ENCODE results near the gene CREM.

CREM gene

GRCh38 chr10:35136263-35136815, 9.7 kb downstream of the CREM start:
- no peak for TF ChIP-seq YY1 (IDR thresholded peaks at IDR 0.05; ENCODE audit: low read depth)
- no peak for TF ChIP-seq CEBPB (IDR thresholded peaks at IDR 0.05)
- TF ChIP-seq MAX (IDR thresholded peaks at IDR 0.05): no peak
- TF ChIP-seq TCF12 (IDR thresholded peaks at IDR 0.05; ENCODE audit: low read depth): no peak
- TF ChIP-seq TEAD4 (IDR thresholded peaks at IDR 0.05): no peak
- TF ChIP-seq, protein P1, sequence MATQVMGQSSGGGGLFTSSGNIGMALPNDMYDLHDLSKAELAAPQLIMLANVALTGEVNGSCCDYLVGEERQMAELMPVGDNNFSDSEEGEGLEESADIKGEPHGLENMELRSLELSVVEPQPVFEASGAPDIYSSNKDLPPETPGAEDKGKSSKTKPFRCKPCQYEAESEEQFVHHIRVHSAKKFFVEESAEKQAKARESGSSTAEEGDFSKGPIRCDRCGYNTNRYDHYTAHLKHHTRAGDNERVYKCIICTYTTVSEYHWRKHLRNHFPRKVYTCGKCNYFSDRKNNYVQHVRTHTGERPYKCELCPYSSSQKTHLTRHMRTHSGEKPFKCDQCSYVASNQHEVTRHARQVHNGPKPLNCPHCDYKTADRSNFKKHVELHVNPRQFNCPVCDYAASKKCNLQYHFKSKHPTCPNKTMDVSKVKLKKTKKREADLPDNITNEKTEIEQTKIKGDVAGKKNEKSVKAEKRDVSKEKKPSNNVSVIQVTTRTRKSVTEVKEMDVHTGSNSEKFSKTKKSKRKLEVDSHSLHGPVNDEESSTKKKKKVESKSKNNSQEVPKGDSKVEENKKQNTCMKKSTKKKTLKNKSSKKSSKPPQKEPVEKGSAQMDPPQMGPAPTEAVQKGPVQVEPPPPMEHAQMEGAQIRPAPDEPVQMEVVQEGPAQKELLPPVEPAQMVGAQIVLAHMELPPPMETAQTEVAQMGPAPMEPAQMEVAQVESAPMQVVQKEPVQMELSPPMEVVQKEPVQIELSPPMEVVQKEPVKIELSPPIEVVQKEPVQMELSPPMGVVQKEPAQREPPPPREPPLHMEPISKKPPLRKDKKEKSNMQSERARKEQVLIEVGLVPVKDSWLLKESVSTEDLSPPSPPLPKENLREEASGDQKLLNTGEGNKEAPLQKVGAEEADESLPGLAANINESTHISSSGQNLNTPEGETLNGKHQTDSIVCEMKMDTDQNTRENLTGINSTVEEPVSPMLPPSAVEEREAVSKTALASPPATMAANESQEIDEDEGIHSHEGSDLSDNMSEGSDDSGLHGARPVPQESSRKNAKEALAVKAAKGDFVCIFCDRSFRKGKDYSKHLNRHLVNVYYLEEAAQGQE (IDR thresholded peaks at IDR 0.05; ENCODE audit: low read depth): no peak
- no peak for TF ChIP-seq EGR1 (IDR thresholded peaks at IDR 0.05)
- TF ChIP-seq, protein P2, sequence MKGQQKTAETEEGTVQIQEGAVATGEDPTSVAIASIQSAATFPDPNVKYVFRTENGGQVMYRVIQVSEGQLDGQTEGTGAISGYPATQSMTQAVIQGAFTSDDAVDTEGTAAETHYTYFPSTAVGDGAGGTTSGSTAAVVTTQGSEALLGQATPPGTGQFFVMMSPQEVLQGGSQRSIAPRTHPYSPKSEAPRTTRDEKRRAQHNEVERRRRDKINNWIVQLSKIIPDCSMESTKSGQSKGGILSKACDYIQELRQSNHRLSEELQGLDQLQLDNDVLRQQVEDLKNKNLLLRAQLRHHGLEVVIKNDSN (IDR thresholded peaks at IDR 0.05): no peak
- TF ChIP-seq NFIC (IDR thresholded peaks at IDR 0.05): no peak
- no peak for TF ChIP-seq CREB1 (IDR thresholded peaks at IDR 0.05; ENCODE audit: low read depth)
- TF ChIP-seq RAD21 (IDR thresholded peaks at IDR 0.05; ENCODE audit: low read depth): no peak
- no peak for TF ChIP-seq EP300 (IDR thresholded peaks at IDR 0.05; ENCODE audit: borderline replicate concordance)
- TF ChIP-seq FOXM1 (IDR thresholded peaks at IDR 0.05; ENCODE audit: borderline replicate concordance, low read depth): no peak
- TF ChIP-seq TAF1 (IDR thresholded peaks at IDR 0.05; ENCODE audit: low read depth): no peak
- TF ChIP-seq ZBTB7A (IDR thresholded peaks at IDR 0.05; ENCODE audit: low read depth): no peak

GRCh38 chr10:35140126-35140525, 13.5 kb downstream of the CREM start:
- TF ChIP-seq TCF12 (IDR thresholded peaks at IDR 0.05; ENCODE audit: low read depth) (no peak), EP300 (IDR thresholded peaks at IDR 0.05; ENCODE audit: borderline replicate concordance) (no peak), MAX (IDR thresholded peaks at IDR 0.05) (no peak), ZBTB7A (IDR thresholded peaks at IDR 0.05; ENCODE audit: low read depth) (no peak), YY1 (IDR thresholded peaks at IDR 0.05; ENCODE audit: low read depth) (no peak), EGR1 (IDR thresholded peaks at IDR 0.05) (no peak), CREB1 (IDR thresholded peaks at IDR 0.05; ENCODE audit: low read depth) (no peak), CEBPB (IDR thresholded peaks at IDR 0.05) (no peak), NFIC (IDR thresholded peaks at IDR 0.05) (no peak)
- TF ChIP-seq, protein P1 (IDR thresholded peaks at IDR 0.05; ENCODE audit: low read depth): no peak
- TF ChIP-seq, protein P2 (IDR thresholded peaks at IDR 0.05): no peak

DNA sequence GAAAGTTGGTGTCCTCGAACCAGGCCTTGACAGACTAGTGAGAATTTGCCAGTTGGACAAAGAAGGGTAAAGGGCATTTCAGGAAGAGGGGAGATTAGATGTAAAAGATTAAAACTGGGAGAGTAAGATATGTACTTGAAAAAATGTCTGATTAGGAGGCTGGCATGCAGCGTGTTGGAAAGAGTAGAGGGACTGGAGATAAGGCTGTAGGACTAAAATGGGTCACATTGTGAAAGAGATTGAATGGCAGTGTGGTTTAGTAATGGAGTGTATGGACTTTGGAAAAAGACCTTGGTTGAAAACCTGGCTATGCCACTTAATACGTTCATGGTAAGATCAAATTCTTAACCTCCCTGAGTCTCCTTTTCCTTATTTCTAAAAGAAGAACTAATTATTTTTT, 14.1 kb downstream of the CREM start:
- TF ChIP-seq EGR1 (IDR thresholded peaks at IDR 0.05): no peak
- no peak for TF ChIP-seq FOXM1 (IDR thresholded peaks at IDR 0.05; ENCODE audit: borderline replicate concordance, low read depth)
- TF ChIP-seq TEAD4 (IDR thresholded peaks at IDR 0.05): no peak
- TF ChIP-seq ZBTB7A (IDR thresholded peaks at IDR 0.05; ENCODE audit: low read depth): no peak

DNA sequence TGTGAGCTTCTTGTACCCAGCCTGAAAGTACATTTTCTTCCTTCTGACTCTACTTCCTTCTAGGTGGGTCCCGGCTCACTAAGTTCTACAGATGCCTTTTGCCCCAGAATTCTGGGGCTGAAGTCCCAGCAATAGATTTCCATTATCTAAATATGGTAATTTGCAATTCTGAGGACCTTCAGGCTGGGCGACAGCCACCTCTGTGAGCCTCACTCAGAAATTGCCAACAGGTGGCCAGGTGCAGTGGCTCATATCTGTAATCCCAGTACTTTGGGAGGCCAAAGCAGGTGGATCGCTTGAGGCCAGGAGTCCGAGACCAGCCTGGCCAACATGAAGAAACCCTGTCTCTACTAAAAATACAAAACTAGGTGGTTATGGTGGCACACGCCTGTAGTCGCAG, 23.7 kb downstream of the CREM start:
- no peak for TF ChIP-seq FOXM1 (IDR thresholded peaks at IDR 0.05; ENCODE audit: borderline replicate concordance, low read depth)

GRCh38 chr10:35152992-35153391, 26.3 kb downstream of the CREM start:
- TF ChIP-seq ZBTB7A (IDR thresholded peaks at IDR 0.05; ENCODE audit: low read depth) (no peak), EP300 (IDR thresholded peaks at IDR 0.05; ENCODE audit: borderline replicate concordance) (no peak), MAX (IDR thresholded peaks at IDR 0.05) (no peak), NFIC (IDR thresholded peaks at IDR 0.05) (no peak), TAF1 (IDR thresholded peaks at IDR 0.05; ENCODE audit: low read depth) (no peak), CEBPB (IDR thresholded peaks at IDR 0.05) (no peak), CREB1 (IDR thresholded peaks at IDR 0.05; ENCODE audit: low read depth) (no peak), FOXM1 (IDR thresholded peaks at IDR 0.05; ENCODE audit: borderline replicate concordance, low read depth) (no peak), EGR1 (IDR thresholded peaks at IDR 0.05) (no peak), YY1 (IDR thresholded peaks at IDR 0.05; ENCODE audit: low read depth) (no peak), TCF12 (IDR thresholded peaks at IDR 0.05; ENCODE audit: low read depth) (no peak), RAD21 (IDR thresholded peaks at IDR 0.05; ENCODE audit: low read depth) (no peak), TEAD4 (IDR thresholded peaks at IDR 0.05) (no peak)
- TF ChIP-seq, protein P1 (IDR thresholded peaks at IDR 0.05; ENCODE audit: low read depth): no peak
- TF ChIP-seq, protein P2 (IDR thresholded peaks at IDR 0.05): no peak
